K562 (cell line): ENCODE data around the gene COL6A2. TPM values are rescaled to one million over a fixed set of nuclear protein-coding genes. Genes with fewer than 3 reads are reported as not detected.

Experiments
- AFF1 ChIP-seq, 2 experiments: fragments of 450-650 bp; IDR thresholded peaks; 2 replicates each; pipeline ENCODE4 v1.6.1; 2018; ENCODE audit warnings: mild to moderate bottlenecking in 2 of 2, low read depth in 1 of 2; ENCODE audit not compliant: partially characterized antibody in 2 of 2
- HDGF ChIP-seq: fragments of 450-650 bp; IDR thresholded peaks from 2 replicates; pipeline ENCODE4 v1.6.1; 2016
- SNIP1 ChIP-seq: fragments of 450-650 bp; IDR thresholded peaks from 2 replicates; pipeline ENCODE4 v1.7.1; 2017; ENCODE audit warnings: low read depth, mild to moderate bottlenecking
- ZBTB40 ChIP-seq, 2 experiments: fragments of 450-650 bp in 1 of 2; sonication (generic) in 1 of 2; formaldehyde crosslinking in 1 of 2; IDR thresholded peaks; 2 replicates each; pipeline versions ENCODE4 v1.7.1 to v1.9.0; 2016 to 2022; ENCODE audit warnings: inconsistent platforms in 1 of 2, mild to moderate bottlenecking in 1 of 2, missing genetic modification reagents in 1 of 2
- ZNF263 ChIP-seq: sonication (generic); formaldehyde crosslinking; IDR thresholded peaks from 2 replicates; pipeline ENCODE4 v1.8.0; 2022; ENCODE audit warnings: mild to moderate bottlenecking, missing genetic modification reagents, borderline replicate concordance
- polyA plus RNA-seq, 8 experiments: library from polyadenylated mRNA; depleted of rRNA in 4 of 8; stranded (reverse) in 5 of 8; unstranded in 3 of 8; fragments of >200 nt; fragmentation: Nextera tagmentation in 2 of 8; fragmentation: Illumina TruSeq in 1 of 8; extraction: Ambion mirVana in 2 of 8; extraction: Trizol in 1 of 8; gene quantifications; 2 replicates each; pipeline versions ENCODE4 v1.2.1 to v1.2.3, GENCODE V29; 2011 to 2014; ENCODE audit warnings: inconsistent platforms in 1 of 8, missing spikeins in 1 of 8
- total RNA-seq, 7 experiments: library from RNA; depleted of rRNA in 6 of 7; stranded (reverse); fragments of >200 nt in 6 of 7; fragmentation: Illumina TruSeq in 2 of 7; extraction: Trizol in 2 of 7; gene quantifications; 2 replicates each; pipeline versions ENCODE4 v1.2.1 to v1.2.3, GENCODE V29; 2011 to 2021; ENCODE audit warnings: low replicate concordance in 1 of 7

COL6A2 gene
- total and polyA plus RNA-seq, 9 of the 15 experiments (the other 6 are each of a cell fraction or from before 2014, with no cell fraction given): 0.07 to 1.1 (median 0.24) TPM; not detected in 3

GRCh38 chr21:46056450-46056903 lies 41.4 kb upstream of the COL6A2 start (continued):
- TF ChIP-seq AFF1 (IDR thresholded peaks at IDR 0.05; ENCODE audit: low read depth in 1 of 2, partially characterized antibody in 2 of 2) (no peak), HDGF (no peak), ZBTB40 (IDR thresholded peaks at IDR 0.05) (no peak), ZBTB40 (CRISPR knock-in tag; IDR thresholded peaks at IDR 0.05) (no peak), ZNF263 (CRISPR knock-in tag) (no peak), SNIP1 (no peak)
